ENCODE data around the gene SOX11. TPM values are rescaled to one million over a fixed set of nuclear protein-coding genes. Genes with fewer than 3 reads are reported as not detected.

Gene SOX11
- total and polyA plus RNA-seq, 2 experiments from 2014 or later: 3.0 to 20.7 TPM

- no peak overlapping the region for H3K4me2 ChIP-seq
- no peaks in the 10 kb centered on the region for H3K4me1 ChIP-seq (ENCODE audit: insufficient read depth)
- no peak overlapping the region for H3K27ac ChIP-seq
- H4K20me1 ChIP-seq (ENCODE audit: insufficient read depth, poor library complexity, severe bottlenecking): no peaks in the 10 kb centered on the region
- TF ChIP-seq EZH2 (IDR thresholded peaks at IDR 0.05; ENCODE audit: borderline replicate concordance): no peak
- no peaks in the 10 kb centered on the region for H3K36me3 ChIP-seq (replicated peaks; ENCODE audit: insufficient read depth, low read depth)
- H3K4me3 ChIP-seq: no peak overlapping the region
- H2AFZ ChIP-seq: no peak overlapping the region
- WGBS (ENCODE audit: low lambda C conversion rate, missing lambda C conversion rate): 97% methylated on average over 56 of the region's 56 CpGs
- H3K79me2 ChIP-seq: peaks cover under 1% of the 10 kb centered on the region
- no peak for DNase-seq (ENCODE audit: low spot score)
- H3K27me3 ChIP-seq: no peaks in the 10 kb centered on the region
- no peaks in the 10 kb centered on the region for H3K9me2 ChIP-seq (replicated peaks; ENCODE audit: insufficient read depth)
- no peaks in the 10 kb centered on the region for H3K9me3 ChIP-seq (ENCODE audit: low read depth)
Observed at GRCh38 chr2:5706717-5707455, 14.7 kb downstream of the SOX11 start.

- 89% methylated on average over 6 of the region's 6 CpGs for WGBS (ENCODE audit: low lambda C conversion rate, missing lambda C conversion rate)
- no peak for TF ChIP-seq EZH2 (IDR thresholded peaks at IDR 0.05; ENCODE audit: borderline replicate concordance)
- TF ChIP-seq, protein P1, sequence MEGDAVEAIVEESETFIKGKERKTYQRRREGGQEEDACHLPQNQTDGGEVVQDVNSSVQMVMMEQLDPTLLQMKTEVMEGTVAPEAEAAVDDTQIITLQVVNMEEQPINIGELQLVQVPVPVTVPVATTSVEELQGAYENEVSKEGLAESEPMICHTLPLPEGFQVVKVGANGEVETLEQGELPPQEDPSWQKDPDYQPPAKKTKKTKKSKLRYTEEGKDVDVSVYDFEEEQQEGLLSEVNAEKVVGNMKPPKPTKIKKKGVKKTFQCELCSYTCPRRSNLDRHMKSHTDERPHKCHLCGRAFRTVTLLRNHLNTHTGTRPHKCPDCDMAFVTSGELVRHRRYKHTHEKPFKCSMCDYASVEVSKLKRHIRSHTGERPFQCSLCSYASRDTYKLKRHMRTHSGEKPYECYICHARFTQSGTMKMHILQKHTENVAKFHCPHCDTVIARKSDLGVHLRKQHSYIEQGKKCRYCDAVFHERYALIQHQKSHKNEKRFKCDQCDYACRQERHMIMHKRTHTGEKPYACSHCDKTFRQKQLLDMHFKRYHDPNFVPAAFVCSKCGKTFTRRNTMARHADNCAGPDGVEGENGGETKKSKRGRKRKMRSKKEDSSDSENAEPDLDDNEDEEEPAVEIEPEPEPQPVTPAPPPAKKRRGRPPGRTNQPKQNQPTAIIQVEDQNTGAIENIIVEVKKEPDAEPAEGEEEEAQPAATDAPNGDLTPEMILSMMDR (IDR thresholded peaks at IDR 0.05; ENCODE audit: poor library complexity): no peak
- no peak for TF ChIP-seq EZH2phosphoT487 (IDR thresholded peaks at IDR 0.05; ENCODE audit: low read depth, severe bottlenecking, unreplicated experiment)
- Histone ChIP-seq H2AFZ (no peak overlapping the region), H3K9me3 (ENCODE audit: low read depth) (no peaks in the 10 kb centered on the region), H3K4me2 (no peak overlapping the region), H3K27me3 (no peaks in the 10 kb centered on the region), H3K27ac (no peak overlapping the region), H3K36me3 (replicated peaks; ENCODE audit: insufficient read depth, low read depth) (no peaks in the 10 kb centered on the region), H3K79me2 (no peaks in the 10 kb centered on the region), H3K9me2 (replicated peaks; ENCODE audit: insufficient read depth) (no peaks in the 10 kb centered on the region), H3K4me3 (no peak overlapping the region), H3K4me1 (ENCODE audit: insufficient read depth) (no peaks in the 10 kb centered on the region), H4K20me1 (ENCODE audit: insufficient read depth, poor library complexity, severe bottlenecking) (no peaks in the 10 kb centered on the region)
- no peak for DNase-seq (ENCODE audit: low spot score)
Observed at GRCh38 chr2:5710615-5711014, 18.4 kb downstream of the SOX11 start.

GRCh38 chr2:5713101-5713500, 20.9 kb downstream of the SOX11 start:
- Histone ChIP-seq H2AFZ (no peak overlapping the region), H3K79me2 (no peaks in the 10 kb centered on the region), H4K20me1 (ENCODE audit: insufficient read depth, poor library complexity, severe bottlenecking) (no peaks in the 10 kb centered on the region), H3K36me3 (replicated peaks; ENCODE audit: insufficient read depth, low read depth) (no peaks in the 10 kb centered on the region), H3K27me3 (no peaks in the 10 kb centered on the region), H3K4me3 (no peak overlapping the region), H3K4me2 (no peak overlapping the region), H3K4me1 (ENCODE audit: insufficient read depth) (no peaks in the 10 kb centered on the region), H3K9me2 (replicated peaks; ENCODE audit: insufficient read depth) (no peaks in the 10 kb centered on the region), H3K27ac (no peak overlapping the region), H3K9me3 (ENCODE audit: low read depth) (no peaks in the 10 kb centered on the region)
- TF ChIP-seq EZH2phosphoT487 (IDR thresholded peaks at IDR 0.05; ENCODE audit: low read depth, severe bottlenecking, unreplicated experiment) (no peak), EZH2 (IDR thresholded peaks at IDR 0.05; ENCODE audit: borderline replicate concordance) (no peak)
- TF ChIP-seq, protein P1 (IDR thresholded peaks at IDR 0.05; ENCODE audit: poor library complexity): no peak
- 89% methylated on average over 2 of the region's 2 CpGs for WGBS (ENCODE audit: low lambda C conversion rate, missing lambda C conversion rate)
- no peak for DNase-seq (ENCODE audit: low spot score)

DNA sequence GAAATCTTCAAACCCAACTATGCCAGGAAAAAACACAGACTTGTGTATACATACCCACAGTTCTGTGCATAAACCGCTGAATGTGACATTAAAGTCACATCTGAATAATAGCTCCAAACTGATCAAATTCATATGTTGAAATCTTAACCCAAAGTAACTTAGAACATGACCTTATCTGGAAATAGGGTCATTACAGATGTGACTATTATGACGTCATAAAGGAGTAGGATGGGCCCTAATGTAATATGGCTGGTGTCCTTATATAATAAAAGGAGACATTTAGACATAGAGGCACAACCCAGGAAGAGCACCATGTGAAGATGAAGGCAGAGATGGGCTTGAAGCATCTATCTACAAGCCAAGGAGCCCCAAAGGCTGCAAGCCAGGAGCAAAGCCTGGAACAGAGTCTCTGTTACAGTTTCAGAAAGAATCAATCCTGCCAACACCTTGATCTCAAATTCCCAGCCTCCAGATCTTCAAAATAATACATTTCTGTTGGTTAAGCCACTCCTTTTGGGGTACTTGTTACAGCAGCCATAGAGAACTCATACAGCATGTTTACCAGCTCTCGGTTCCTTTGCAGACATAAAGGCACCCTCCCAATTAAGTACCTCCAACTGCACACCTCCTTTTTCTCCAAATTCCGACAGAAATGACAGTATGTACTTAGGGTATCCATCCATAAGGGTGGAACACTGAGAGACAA, 27.6 kb downstream of the SOX11 start:
- no peaks in the 10 kb centered on the region for H3K27me3 ChIP-seq
- no peaks in the 10 kb centered on the region for H3K79me2 ChIP-seq
- 85% methylated on average over 4 of the region's 4 CpGs for WGBS (ENCODE audit: low lambda C conversion rate, missing lambda C conversion rate)
- no peaks in the 10 kb centered on the region for H4K20me1 ChIP-seq (ENCODE audit: insufficient read depth, poor library complexity, severe bottlenecking)
- H3K9me3 ChIP-seq (ENCODE audit: low read depth): no peaks in the 10 kb centered on the region
- no peak overlapping the region for H2AFZ ChIP-seq
- DNase-seq (ENCODE audit: low spot score): no peak
- H3K36me3 ChIP-seq (replicated peaks; ENCODE audit: insufficient read depth, low read depth): no peaks in the 10 kb centered on the region
- H3K4me2 ChIP-seq: no peak overlapping the region
- H3K27ac ChIP-seq: no peak overlapping the region
- H3K4me3 ChIP-seq: no peak overlapping the region
- no peaks in the 10 kb centered on the region for H3K9me2 ChIP-seq (replicated peaks; ENCODE audit: insufficient read depth)
- TF ChIP-seq, protein P1 (IDR thresholded peaks at IDR 0.05; ENCODE audit: poor library complexity): no peak
- TF ChIP-seq EZH2phosphoT487 (IDR thresholded peaks at IDR 0.05; ENCODE audit: low read depth, severe bottlenecking, unreplicated experiment) (no peak), EZH2 (IDR thresholded peaks at IDR 0.05; ENCODE audit: borderline replicate concordance) (no peak)
- peaks cover 10% of the 10 kb centered on the region for H3K4me1 ChIP-seq (ENCODE audit: insufficient read depth)
